GM12878 (cell line): Measurements from ENCODE around the gene STAC2. TPM values are rescaled to one million over a fixed set of nuclear protein-coding genes. Genes with fewer than 3 reads are reported as not detected.

ENCODE experiments used
- ATAC-seq: fragments of 200-7000 bp; cut with Tn5 transposase; 3 replicates; pipeline ENCODE4 v1.9.1; 2020; ENCODE audit warnings: mild to moderate bottlenecking, moderate library complexity
- BruUV-seq: library from RNA; stranded (reverse); fragments of 400-500 nt; replicated peaks from 2 replicates; lab custom pipeline; 2021; lab: Mats Ljungman, UMichigan
- CTCF ChIA-PET: fragments of 300-600 bp; sonication (Branson Sonifier 250); formaldehyde crosslinking; extraction: SDS; loops from one replicate; lab custom pipeline; 2021; ENCODE audit warnings: inconsistent platforms; lab: Yijun Ruan, JAX
- POLR2A ChIA-PET: fragments of 350-600 bp; formaldehyde crosslinking; extraction: SDS; loops from one replicate; lab custom pipeline; 2021; ENCODE audit warnings: inconsistent platforms; lab: Charles Lee
- RAD21 ChIA-PET: fragments of 300-600 bp; sonication (Branson Sonifier 250); formaldehyde crosslinking; loops from one replicate; lab custom pipeline; 2023; ENCODE audit warnings: antibody characterized with exemption; ENCODE audit not compliant: unreplicated experiment; lab: Charles Lee
- SMC1A ChIA-PET: fragments of 300-600 bp; sonication (Branson Sonifier 250); formaldehyde crosslinking; loops from one replicate; lab custom pipeline; 2023; ENCODE audit not compliant: unreplicated experiment, uncharacterized antibody; lab: Charles Lee
- DNase-seq: peaks from one replicate; pipeline ENCODE4 v3.0.0-alpha.2; 2011; ENCODE audit warnings: low read depth, low spot score
- FAIRE-seq: peaks from 3 replicates; lab custom pipeline; 2011; peaks lifted over from hg19 to GRCh38; lab: Jason Lieb, UNC
- H2AFZ ChIP-seq: 2 replicates; pipeline ENCODE4 v1.6.0; 2011; ENCODE audit warnings: low read depth, low read length, control low read depth; ENCODE audit not compliant: control insufficient read depth
- H3K27ac ChIP-seq: 2 replicates; pipeline ENCODE4 v1.5.1; 2011; ENCODE audit warnings: control low read depth; ENCODE audit not compliant: control insufficient read depth, insufficient read depth
- H3K27me3 ChIP-seq, 2 experiments: replicated peaks in 1 of 2; 2 replicates each; pipeline versions ENCODE4 v1.6.0 to v1.6.1; 2011; ENCODE audit warnings: low read length in 1 of 2; ENCODE audit not compliant: control insufficient read depth in 2 of 2, insufficient read depth in 2 of 2
- H3K36me3 ChIP-seq, 2 experiments: 2 replicates each; pipeline ENCODE4 v1.5.1; 2011; ENCODE audit warnings: low read length in 1 of 2; ENCODE audit not compliant: control insufficient read depth in 2 of 2, insufficient read depth in 2 of 2
- H3K4me1 ChIP-seq: 2 replicates; pipeline ENCODE4 v1.6.1; 2011; ENCODE audit warnings: mild to moderate bottlenecking, low read length, moderate library complexity, mixed read lengths; ENCODE audit not compliant: control insufficient read depth, insufficient read depth
- H3K4me2 ChIP-seq: 2 replicates; pipeline ENCODE4 v1.6.0; 2011; ENCODE audit warnings: control low read depth; ENCODE audit not compliant: control insufficient read depth, insufficient read depth
- H3K4me3 ChIP-seq: fragments of 200-600 bp; sonication (generic); 2 replicates; pipeline ENCODE4 v1.5.1; 2016
- H3K79me2 ChIP-seq: 2 replicates; pipeline ENCODE4 v1.6.0; 2011; ENCODE audit warnings: low read length; ENCODE audit not compliant: control insufficient read depth, insufficient read depth
- H3K9ac ChIP-seq: 2 replicates; pipeline ENCODE4 v1.8.0; 2011; ENCODE audit warnings: low read length, control low read depth, mixed read lengths; ENCODE audit not compliant: control insufficient read depth, insufficient read depth
- H3K9me3 ChIP-seq: replicated peaks from 3 replicates; pipeline ENCODE4 v1.5.1; 2011; ENCODE audit warnings: mild to moderate bottlenecking, low read length; ENCODE audit not compliant: control insufficient read depth, insufficient read depth
- H4K20me1 ChIP-seq: 2 replicates; pipeline ENCODE4 v1.6.0; 2011; ENCODE audit not compliant: control insufficient read depth, insufficient read depth
- CBFB ChIP-seq: IDR thresholded peaks from 2 replicates; pipeline ENCODE4 v1.6.1; 2016; ENCODE audit warnings: antibody characterized with exemption, low read depth
- ESRRA ChIP-seq: IDR thresholded peaks from 2 replicates; pipeline ENCODE4 v1.6.1; 2012; ENCODE audit warnings: mild to moderate bottlenecking, low read length, improper control_type of control experiment
- ETV6 ChIP-seq, 2 experiments: fragments of 450-650 bp in 1 of 2; IDR thresholded peaks in 1 of 2; conservative IDR thresholded peaks in 1 of 2; 2 replicates each; pipeline ENCODE4 v1.6.1; 2014; ENCODE audit warnings: antibody characterized with exemption in 1 of 2, borderline replicate concordance in 1 of 2, low read depth in 1 of 2, mild to moderate bottlenecking in 1 of 2, moderate library complexity in 1 of 2
- LARP7 ChIP-seq: fragments of 450-650 bp; IDR thresholded peaks from 2 replicates; pipeline ENCODE4 v1.6.1; 2017; ENCODE audit warnings: mild to moderate bottlenecking
- MEF2B ChIP-seq: fragments of 450-650 bp; IDR thresholded peaks from 2 replicates; pipeline ENCODE4 v1.6.1; 2018; ENCODE audit warnings: mild to moderate bottlenecking, moderate library complexity; ENCODE audit not compliant: partially characterized antibody, poor library complexity, severe bottlenecking
- NFIC ChIP-seq: IDR thresholded peaks from 2 replicates; pipeline ENCODE4 v1.6.1; 2012; ENCODE audit warnings: low read depth, mild to moderate bottlenecking, inconsistent platforms, low read length, moderate library complexity
- RUNX3 ChIP-seq: IDR thresholded peaks from 2 replicates; pipeline ENCODE4 v1.6.1; 2012; ENCODE audit warnings: low read length, inconsistent platforms
- SMAD1 ChIP-seq: fragments of 450-650 bp; IDR thresholded peaks from 2 replicates; pipeline ENCODE4 v1.6.1; 2018; ENCODE audit warnings: mild to moderate bottlenecking, low read depth; ENCODE audit not compliant: partially characterized antibody
- ZNF384 ChIP-seq: IDR thresholded peaks from 2 replicates; pipeline ENCODE4 v1.6.1; 2012; ENCODE audit warnings: low read depth, mild to moderate bottlenecking, low read length, improper control_type of control experiment, borderline replicate concordance
- WGBS: methylation state at CpG from one replicate; pipeline ENCODE4 v1.1.6; 2016; ENCODE audit warnings: low lambda C conversion rate; ENCODE audit not compliant: insufficient replicate concordance, insufficient coverage; ENCODE audit errors: missing lambda C conversion rate; 5-methylcytosine and 5-hydroxymethylcytosine counted together
- in situ Hi-C: fragments of 300-500 bp; cut with MboI; formaldehyde crosslinking; loops from 9 replicates; pipeline ENCODE4 v1.14.3; 2018; ENCODE audit warnings: mixed read lengths
- intact Hi-C: fragments of 100-400 bp; cut with micrococcal nuclease; formaldehyde crosslinking; loops from one replicate; pipeline ENCODE4 v1.14.2; 2022; ENCODE audit not compliant: unreplicated experiment
- polyA plus RNA-seq, 11 experiments: library from polyadenylated mRNA; depleted of rRNA in 4 of 11; unstranded in 6 of 11; stranded (reverse) in 5 of 11; fragments of >200 nt; fragmentation: Nextera tagmentation in 4 of 11; fragmentation: Illumina TruSeq in 1 of 11; extraction: Ambion mirVana in 4 of 11; extraction: Trizol in 1 of 11; gene quantifications; 1 replicate in 1 of 11; 2 replicates in 10 of 11; pipeline versions ENCODE4 v1.2.1 to v1.2.3, GENCODE V29; 2011 to 2016; ENCODE audit warnings: inconsistent platforms in 2 of 11, missing spikeins in 2 of 11, low read depth in 1 of 11
- total RNA-seq, 4 experiments: library from RNA; depleted of rRNA in 3 of 4; stranded (reverse); fragments of >200 nt in 3 of 4; fragmentation: Illumina TruSeq in 1 of 4; extraction: Trizol in 1 of 4; gene quantifications; 2 replicates each; pipeline versions ENCODE4 v1.2.1 to v1.2.3, GENCODE V29; 2013 to 2021
- TF ChIP-seq, protein P1 (sequence below): IDR thresholded peaks from 2 replicates; pipeline ENCODE4 v1.6.1; 2012; ENCODE audit warnings: mild to moderate bottlenecking, low read depth, low read length

The STAC2 gene
- total and polyA plus RNA-seq, 10 of the 15 experiments (the other 5 are each of a cell fraction or from before 2014, with no cell fraction given), result 0.04 TPM; not detected in 9

DNA sequence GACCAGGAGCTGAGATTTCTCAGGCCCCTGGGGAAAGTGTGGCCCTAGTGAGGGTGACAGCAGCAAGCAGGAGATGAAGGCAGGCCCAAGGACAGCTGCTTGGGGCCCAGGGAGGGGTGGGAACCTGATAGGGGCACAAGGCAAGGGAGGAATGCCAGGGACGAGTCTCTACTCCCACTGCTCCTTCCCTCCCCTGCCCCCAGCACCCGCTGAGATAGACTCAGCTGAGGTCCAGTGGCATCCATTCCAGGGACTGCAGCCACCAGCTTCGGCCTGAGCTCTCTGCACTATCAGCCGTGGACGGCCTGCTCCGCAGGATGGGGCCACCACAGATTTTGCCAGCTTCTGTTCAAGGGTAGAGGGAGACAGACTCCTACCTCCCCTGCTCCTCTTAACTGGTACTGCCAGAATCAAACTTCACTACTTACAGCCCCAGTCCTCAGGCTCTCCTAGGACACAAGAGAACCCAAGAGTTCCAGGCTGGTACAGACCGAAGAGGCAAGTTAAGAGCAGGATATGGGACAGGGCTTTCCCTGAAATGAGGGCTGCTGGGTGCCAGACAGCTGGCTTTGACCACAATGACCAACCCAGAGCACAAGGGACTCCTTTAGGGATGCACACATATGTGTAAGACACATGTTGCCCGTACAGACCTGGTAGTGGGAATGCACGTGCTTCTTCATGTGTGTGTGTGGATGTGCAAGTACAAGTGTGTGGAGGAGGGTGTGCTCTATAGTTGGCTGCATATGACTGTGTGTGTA lies 33.8 kb downstream of the STAC2 start:
- ATAC-seq (no peak), FAIRE-seq (no peak)

More for the DNA sequence above, 33.8 kb downstream of the STAC2 start:
- TF ChIP-seq CBFB (no peak), RUNX3 (no peak), ETV6 (conservative IDR thresholded peaks at IDR 0.05 in 1 of 2, IDR thresholded peaks at IDR 0.05 in 1 of 2; ENCODE audit: borderline replicate concordance in 1 of 2, low read depth in 1 of 2) (no peak), NFIC (no peak), ZNF384 (no peak), SMAD1 (no peak), MEF2B (no peak), ESRRA (no peak), LARP7 (no peak)
- TF ChIP-seq, protein P1, sequence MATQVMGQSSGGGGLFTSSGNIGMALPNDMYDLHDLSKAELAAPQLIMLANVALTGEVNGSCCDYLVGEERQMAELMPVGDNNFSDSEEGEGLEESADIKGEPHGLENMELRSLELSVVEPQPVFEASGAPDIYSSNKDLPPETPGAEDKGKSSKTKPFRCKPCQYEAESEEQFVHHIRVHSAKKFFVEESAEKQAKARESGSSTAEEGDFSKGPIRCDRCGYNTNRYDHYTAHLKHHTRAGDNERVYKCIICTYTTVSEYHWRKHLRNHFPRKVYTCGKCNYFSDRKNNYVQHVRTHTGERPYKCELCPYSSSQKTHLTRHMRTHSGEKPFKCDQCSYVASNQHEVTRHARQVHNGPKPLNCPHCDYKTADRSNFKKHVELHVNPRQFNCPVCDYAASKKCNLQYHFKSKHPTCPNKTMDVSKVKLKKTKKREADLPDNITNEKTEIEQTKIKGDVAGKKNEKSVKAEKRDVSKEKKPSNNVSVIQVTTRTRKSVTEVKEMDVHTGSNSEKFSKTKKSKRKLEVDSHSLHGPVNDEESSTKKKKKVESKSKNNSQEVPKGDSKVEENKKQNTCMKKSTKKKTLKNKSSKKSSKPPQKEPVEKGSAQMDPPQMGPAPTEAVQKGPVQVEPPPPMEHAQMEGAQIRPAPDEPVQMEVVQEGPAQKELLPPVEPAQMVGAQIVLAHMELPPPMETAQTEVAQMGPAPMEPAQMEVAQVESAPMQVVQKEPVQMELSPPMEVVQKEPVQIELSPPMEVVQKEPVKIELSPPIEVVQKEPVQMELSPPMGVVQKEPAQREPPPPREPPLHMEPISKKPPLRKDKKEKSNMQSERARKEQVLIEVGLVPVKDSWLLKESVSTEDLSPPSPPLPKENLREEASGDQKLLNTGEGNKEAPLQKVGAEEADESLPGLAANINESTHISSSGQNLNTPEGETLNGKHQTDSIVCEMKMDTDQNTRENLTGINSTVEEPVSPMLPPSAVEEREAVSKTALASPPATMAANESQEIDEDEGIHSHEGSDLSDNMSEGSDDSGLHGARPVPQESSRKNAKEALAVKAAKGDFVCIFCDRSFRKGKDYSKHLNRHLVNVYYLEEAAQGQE, result no peak
- in situ Hi-C loops (no loop called here), intact Hi-C loops (no loop called here)
- H3K79me2 ChIP-seq, result peaks cover 6% of the 10 kb centered on the region
- peaks cover 0 to 7% of the 10 kb centered on the region in 2 experiments; a peak in 3 of 4 replicates for H3K36me3 ChIP-seq
- SMC1A ChIA-PET, result no interaction called here
- 96% methylated on average over 9 of the region's 9 CpGs for WGBS
- no peak overlapping the region for H3K9ac ChIP-seq
- no peak overlapping the region for H2AFZ ChIP-seq
- DNase-seq, result no peak
- BruUV-seq, result no TSS peak
- no peak overlapping the region for H3K4me3 ChIP-seq
- RAD21 ChIA-PET, result no interaction called here
- peaks cover 9% of the 10 kb centered on the region for H3K4me1 ChIP-seq
- no peaks in the 10 kb centered on the region for H3K9me3 ChIP-seq
- CTCF ChIA-PET, result interaction anchor here (1.1 to 5.3 kb wide), 4 partner anchors 18 to 53 kb away, joined by 3 to 21 read pairs (median 5); partner anchors contain the start of gene ARL5C
- POLR2A ChIA-PET, result interaction anchor here (1.6 kb wide), 1 partner anchor 8 kb away, joined by 4 read pairs; the partner anchor contains the start of gene RPL19
- H4K20me1 ChIP-seq, result no peaks in the 10 kb centered on the region
- no peak overlapping the region for H3K4me2 ChIP-seq
- no peaks in the 10 kb centered on the region for H3K27me3 ChIP-seq
- H3K27ac ChIP-seq, result no peak overlapping the region
